ENCODE results near the gene OR13C5. TPM values are rescaled to one million over a fixed set of nuclear protein-coding genes. Genes with fewer than 3 reads are reported as not detected.

OR13C5 gene
- total and polyA plus RNA-seq, 2 donors from 2014 or later, result not detected

- Histone ChIP-seq H3K36me3 (ENCODE audit: control insufficient read depth in 2 of 3, insufficient read depth in 3 of 3, low read length in 3 of 3) (no peaks in the 10 kb centered on the region), H3K27ac (ENCODE audit: low read depth in 2 of 2, low read length in 2 of 2) (no peak within 1 kb of the TSS), H3K9me3 (ENCODE audit: control insufficient read depth in 2 of 3, insufficient read depth in 1 of 3, low read length in 3 of 3) (no peaks in the 10 kb centered on the region), H3K27me3 (ENCODE audit: control insufficient read depth, insufficient read depth, low read length) (no peaks in the 10 kb centered on the region), H3K4me1 (ENCODE audit: control insufficient read depth in 2 of 3, insufficient read depth in 2 of 3, low read depth in 1 of 3, low read length in 3 of 3) (no peaks in the 10 kb centered on the region), H3K9ac (ENCODE audit: low read length in 3 of 3) (no peak within 1 kb of the TSS), H3K4me3 (ENCODE audit: low read length in 3 of 3) (no peak within 1 kb of the TSS)
- TF ChIP-seq, protein P1, sequence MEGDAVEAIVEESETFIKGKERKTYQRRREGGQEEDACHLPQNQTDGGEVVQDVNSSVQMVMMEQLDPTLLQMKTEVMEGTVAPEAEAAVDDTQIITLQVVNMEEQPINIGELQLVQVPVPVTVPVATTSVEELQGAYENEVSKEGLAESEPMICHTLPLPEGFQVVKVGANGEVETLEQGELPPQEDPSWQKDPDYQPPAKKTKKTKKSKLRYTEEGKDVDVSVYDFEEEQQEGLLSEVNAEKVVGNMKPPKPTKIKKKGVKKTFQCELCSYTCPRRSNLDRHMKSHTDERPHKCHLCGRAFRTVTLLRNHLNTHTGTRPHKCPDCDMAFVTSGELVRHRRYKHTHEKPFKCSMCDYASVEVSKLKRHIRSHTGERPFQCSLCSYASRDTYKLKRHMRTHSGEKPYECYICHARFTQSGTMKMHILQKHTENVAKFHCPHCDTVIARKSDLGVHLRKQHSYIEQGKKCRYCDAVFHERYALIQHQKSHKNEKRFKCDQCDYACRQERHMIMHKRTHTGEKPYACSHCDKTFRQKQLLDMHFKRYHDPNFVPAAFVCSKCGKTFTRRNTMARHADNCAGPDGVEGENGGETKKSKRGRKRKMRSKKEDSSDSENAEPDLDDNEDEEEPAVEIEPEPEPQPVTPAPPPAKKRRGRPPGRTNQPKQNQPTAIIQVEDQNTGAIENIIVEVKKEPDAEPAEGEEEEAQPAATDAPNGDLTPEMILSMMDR (IDR thresholded peaks at IDR 0.05; ENCODE audit: borderline replicate concordance, extremely low read depth, insufficient read depth), result no peak
- FAIRE-seq, result no peak
- intact Hi-C loops (cut with DNase I), result no loop called here
- DNase-seq, result no peak
These were observed 18.9 kb upstream of the OR13C5 start, which contains the start of gene OR13C9 for GRCh38 chr9:104618104-104618503. Gene OR13C9 (minus strand): TSS chr9:104618204. CDS start chr9:104618204, 0 bp downstream.

DNA sequence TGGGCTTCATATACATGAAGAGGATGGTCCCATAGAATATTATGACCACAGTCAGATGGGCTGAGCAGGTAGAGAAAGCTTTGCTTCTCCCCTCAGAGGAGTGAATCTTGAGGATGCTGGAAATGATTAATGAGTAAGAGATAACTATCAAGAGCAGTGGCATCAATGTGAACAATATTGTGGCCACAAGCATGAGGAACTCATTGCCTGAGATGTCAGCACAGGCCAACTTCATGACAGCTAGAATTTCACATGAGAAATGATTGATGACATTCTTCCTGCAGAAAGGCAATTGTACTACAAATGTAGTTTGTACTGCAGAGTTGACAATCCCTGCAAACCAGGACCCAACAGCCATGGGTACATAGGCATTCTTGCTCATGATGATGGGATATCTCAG, 18.2 kb upstream of the OR13C5 start:
- TF ChIP-seq, protein P1 (IDR thresholded peaks at IDR 0.05; ENCODE audit: borderline replicate concordance, extremely low read depth, insufficient read depth), result no peak
- intact Hi-C loops (cut with DNase I), result no loop called here
- FAIRE-seq, result no peak
- H3K27ac ChIP-seq (ENCODE audit: low read depth in 2 of 2, low read length in 2 of 2), result no peak overlapping the region
- H3K9ac ChIP-seq (ENCODE audit: low read length in 3 of 3), result no peak overlapping the region
- H3K4me3 ChIP-seq (ENCODE audit: low read length in 3 of 3), result no peak overlapping the region
- H3K9me3 ChIP-seq (ENCODE audit: control insufficient read depth in 2 of 3, insufficient read depth in 1 of 3, low read length in 3 of 3), result no peaks in the 10 kb centered on the region
- H3K36me3 ChIP-seq (ENCODE audit: control insufficient read depth in 2 of 3, insufficient read depth in 3 of 3, low read length in 3 of 3), result no peaks in the 10 kb centered on the region
- H3K27me3 ChIP-seq (ENCODE audit: control insufficient read depth, insufficient read depth, low read length), result no peaks in the 10 kb centered on the region
- H3K4me1 ChIP-seq (ENCODE audit: control insufficient read depth in 2 of 3, insufficient read depth in 2 of 3, low read depth in 1 of 3, low read length in 3 of 3), result no peaks in the 10 kb centered on the region
- DNase-seq, result no peak

- H3K27ac ChIP-seq (ENCODE audit: low read depth in 2 of 2, low read length in 2 of 2), result no peak overlapping the region
- TF ChIP-seq, protein P1 (IDR thresholded peaks at IDR 0.05; ENCODE audit: borderline replicate concordance, extremely low read depth, insufficient read depth), result no peak
- no peak overlapping the region for H3K4me3 ChIP-seq (ENCODE audit: low read length in 3 of 3)
- intact Hi-C loops (cut with DNase I), result no loop called here
- no peaks in the 10 kb centered on the region for H3K4me1 ChIP-seq (ENCODE audit: control insufficient read depth in 2 of 3, insufficient read depth in 2 of 3, low read depth in 1 of 3, low read length in 3 of 3)
- DNase-seq (no peak), FAIRE-seq (no peak)
- H3K36me3 ChIP-seq (ENCODE audit: control insufficient read depth in 2 of 3, insufficient read depth in 3 of 3, low read length in 3 of 3), result no peaks in the 10 kb centered on the region
- no peak overlapping the region for H3K9ac ChIP-seq (ENCODE audit: low read length in 3 of 3)
- H3K9me3 ChIP-seq (ENCODE audit: control insufficient read depth in 2 of 3, insufficient read depth in 1 of 3, low read length in 3 of 3), result no peaks in the 10 kb centered on the region
- H3K27me3 ChIP-seq (ENCODE audit: control insufficient read depth, insufficient read depth, low read length), result no peaks in the 10 kb centered on the region
These were observed 12.0 kb upstream of the OR13C5 start for GRCh38 chr9:104611213-104611612.

- no peaks in the 10 kb centered on the region for H3K36me3 ChIP-seq (ENCODE audit: control insufficient read depth in 2 of 3, insufficient read depth in 3 of 3, low read length in 3 of 3)
- H3K4me3 ChIP-seq (ENCODE audit: low read length in 3 of 3), result no peak overlapping the region
- no peak for FAIRE-seq
- H3K9me3 ChIP-seq (ENCODE audit: control insufficient read depth in 2 of 3, insufficient read depth in 1 of 3, low read length in 3 of 3), result no peaks in the 10 kb centered on the region
- H3K27me3 ChIP-seq (ENCODE audit: control insufficient read depth, insufficient read depth, low read length), result no peaks in the 10 kb centered on the region
- intact Hi-C loops (cut with DNase I), result no loop called here
- H3K4me1 ChIP-seq (ENCODE audit: control insufficient read depth in 2 of 3, insufficient read depth in 2 of 3, low read depth in 1 of 3, low read length in 3 of 3), result no peaks in the 10 kb centered on the region
- DNase-seq, result peak in 1 of 5 donors; percentile 1
- TF ChIP-seq, protein P1 (IDR thresholded peaks at IDR 0.05; ENCODE audit: borderline replicate concordance, extremely low read depth, insufficient read depth), result no peak
- H3K27ac ChIP-seq (ENCODE audit: low read depth in 2 of 2, low read length in 2 of 2), result no peak overlapping the region
- H3K9ac ChIP-seq (ENCODE audit: low read length in 3 of 3), result no peak overlapping the region
These were observed 9.1 kb upstream of the OR13C5 start for GRCh38 chr9:104608336-104608735.

Measured in kidney (tissue), 14 donors.